HFFc6 (cell line): ENCODE data around the gene HOXB3. TPM values are rescaled to one million over a fixed set of nuclear protein-coding genes. Genes with fewer than 3 reads are reported as not detected.

ENCODE experiments used
- DNase-seq: peaks from one replicate; pipeline ENCODE4 v3.0.0-alpha.2; 2018
- H3K27ac Mint-ChIP-seq: 2 replicates; pipeline ENCODE4 v1.8.0; 2020; ENCODE audit warnings: mild to moderate bottlenecking, mixed read lengths
- H3K27me3 Mint-ChIP-seq: 2 replicates; pipeline ENCODE4 v1.8.0; 2021; ENCODE audit warnings: mild to moderate bottlenecking, moderate library complexity, mixed read lengths; ENCODE audit not compliant: insufficient read depth
- H3K36me3 Mint-ChIP-seq: 2 replicates; pipeline ENCODE4 v1.8.0; 2021; ENCODE audit warnings: low read depth, mixed read lengths
- H3K4me1 Mint-ChIP-seq: 2 replicates; pipeline ENCODE4 v1.8.0; 2020; ENCODE audit warnings: low read depth, mixed read lengths
- H3K4me3 Mint-ChIP-seq: 2 replicates; pipeline ENCODE4 v1.8.0; 2020; ENCODE audit warnings: mild to moderate bottlenecking, moderate library complexity, mixed read lengths
- H3K9me3 Mint-ChIP-seq: 2 replicates; pipeline ENCODE4 v1.8.0; 2020; ENCODE audit warnings: mild to moderate bottlenecking, mixed read lengths
- CTCF ChIP-seq: fragments of 200-600 bp; sonication (generic); IDR thresholded peaks from 2 replicates; pipeline ENCODE4 v1.5.0; 2021; ENCODE audit warnings: antibody characterized with exemption, mild to moderate bottlenecking
- total RNA-seq, 6 experiments: library from RNA; stranded (reverse); fragmentation: NEBNext Ultra II Directional; extraction: Animal tissue kit (Norgen Biotek cat#: 25700); gene quantifications; 2 replicates in 1 of 6; 3 replicates in 5 of 6; pipeline ENCODE4 v1.2.3, GENCODE V29; 2021

Gene HOXB3
- total RNA-seq, 6 experiments from 2014 or later = not detected

- no peak overlapping the region for H3K27ac Mint-ChIP-seq
- peaks cover 29% of the 10 kb centered on the region for H3K4me1 Mint-ChIP-seq
- H3K27me3 Mint-ChIP-seq = peaks cover 91% of the 10 kb centered on the region
- DNase-seq = no peak
- no peak overlapping the region for H3K4me3 Mint-ChIP-seq
- H3K9me3 Mint-ChIP-seq = no peaks in the 10 kb centered on the region
- no peak for TF ChIP-seq CTCF
- H3K36me3 Mint-ChIP-seq = no peaks in the 10 kb centered on the region; the same call in 1 of the 2 replicates
These were observed 5.4 kb upstream of the HOXB3 start for GRCh38 chr17:48595278-48595999.

- H3K4me1 Mint-ChIP-seq = peaks cover 34% of the 10 kb centered on the region
- peaks cover 91% of the 10 kb centered on the region for H3K27me3 Mint-ChIP-seq
- no peak overlapping the region for H3K4me3 Mint-ChIP-seq
- H3K9me3 Mint-ChIP-seq = no peaks in the 10 kb centered on the region
- H3K27ac Mint-ChIP-seq = no peak overlapping the region
- no peak for TF ChIP-seq CTCF
- no peak for DNase-seq
- no peaks in the 10 kb centered on the region; the same call in 1 of the 2 replicates for H3K36me3 Mint-ChIP-seq
These were observed 4.7 kb upstream of the HOXB3 start for GRCh38 chr17:48594538-48595277.

- H3K27me3 Mint-ChIP-seq = peaks cover 91% of the 10 kb centered on the region
- peaks cover 34% of the 10 kb centered on the region for H3K4me1 Mint-ChIP-seq
- no peak overlapping the region for H3K27ac Mint-ChIP-seq
- TF ChIP-seq CTCF = peak; percentile 94
- peak; percentile 48 for DNase-seq
- peak overlapping the region; percentile 64 for H3K4me3 Mint-ChIP-seq
- H3K36me3 Mint-ChIP-seq = no peaks in the 10 kb centered on the region; the same call in 1 of the 2 replicates
- no peaks in the 10 kb centered on the region for H3K9me3 Mint-ChIP-seq
These were observed 3.9 kb upstream of the HOXB3 start for GRCh38 chr17:48593840-48594537.

- Mint-ChIP-seq H3K9me3 (no peaks in the 10 kb centered on the region), H3K27ac (no peak within 1 kb of the TSS), H3K36me3 (no peaks in the 10 kb centered on the region; the same call in 1 of the 2 replicates), H3K4me3 (peak within 1 kb of the TSS; percentile 64), H3K27me3 (peaks cover 91% of the 10 kb centered on the region), H3K4me1 (peaks cover 34% of the 10 kb centered on the region)
- no peak for DNase-seq
- no peak for TF ChIP-seq CTCF
These were observed 3.2 kb upstream of the HOXB3 start, which contains the start of gene HOXB5 for GRCh38 chr17:48593126-48593829. TSS of gene HOXB5 (minus strand) at chr17:48593779. CDS start at chr17:48593682, 97 bp downstream.

GRCh38 chr17:48592577-48592976, 2.5 kb upstream of the HOXB3 start:
- TF ChIP-seq CTCF = no peak
- no peaks in the 10 kb centered on the region for H3K9me3 Mint-ChIP-seq
- H3K4me1 Mint-ChIP-seq = peaks cover 34% of the 10 kb centered on the region
- H3K36me3 Mint-ChIP-seq = no peaks in the 10 kb centered on the region; the same call in 1 of the 2 replicates
- H3K27ac Mint-ChIP-seq = no peak overlapping the region
- no peak for DNase-seq
- H3K27me3 Mint-ChIP-seq = peaks cover 92% of the 10 kb centered on the region
- no peak overlapping the region; the same call in 1 of the 2 replicates for H3K4me3 Mint-ChIP-seq
